Osteoblast (primary cell): ENCODE data around the gene STK35. TPM values are rescaled to one million over a fixed set of nuclear protein-coding genes. Genes with fewer than 3 reads are reported as not detected.

Source experiments
- DNase-seq: peaks from one replicate; pipeline ENCODE4 v3.0.0; 2011; ENCODE audit warnings: low spot score, mixed read lengths; ENCODE audit not compliant: insufficient read length; ENCODE audit errors: missing footprints
- H2AFZ ChIP-seq: 2 replicates; pipeline ENCODE4 v1.6.0; 2011; ENCODE audit warnings: mild to moderate bottlenecking, low read length
- H3K27ac ChIP-seq: 2 replicates; pipeline ENCODE4 v1.5.1; 2011; ENCODE audit warnings: mild to moderate bottlenecking, low read depth, low read length, moderate library complexity
- H3K27me3 ChIP-seq: 2 replicates; pipeline ENCODE4 v1.6.0; 2012; ENCODE audit warnings: mild to moderate bottlenecking, control low read depth, inconsistent platforms, low read length, moderate library complexity; ENCODE audit not compliant: insufficient read depth
- H3K36me3 ChIP-seq: 2 replicates; pipeline ENCODE4 v1.5.1; 2011; ENCODE audit warnings: mild to moderate bottlenecking, low read length, control low read depth, moderate library complexity; ENCODE audit not compliant: insufficient read depth
- H3K4me1 ChIP-seq: 2 replicates; pipeline ENCODE4 v1.5.1; 2011; ENCODE audit warnings: mild to moderate bottlenecking, low read length, control low read depth, moderate library complexity; ENCODE audit not compliant: insufficient read depth
- H3K4me2 ChIP-seq: 2 replicates; pipeline ENCODE4 v1.6.0; 2011; ENCODE audit warnings: mild to moderate bottlenecking, low read length; ENCODE audit not compliant: insufficient read depth
- H3K4me3 ChIP-seq: fragments of 200-600 bp; sonication (generic); 3 replicates; pipeline ENCODE4 v1.5.1; 2012; ENCODE audit warnings: mild to moderate bottlenecking, low read length, inconsistent platforms; ENCODE audit not compliant: insufficient read depth
- H3K79me2 ChIP-seq: 2 replicates; pipeline ENCODE4 v1.6.0; 2012; ENCODE audit warnings: mild to moderate bottlenecking, low read length, control low read depth, inconsistent platforms; ENCODE audit not compliant: insufficient read depth
- H3K9me3 ChIP-seq: 2 replicates; pipeline ENCODE4 v1.5.1; 2011; ENCODE audit warnings: low read depth, low read length, control low read depth
- H4K20me1 ChIP-seq: 2 replicates; pipeline ENCODE4 v1.6.0; 2012; ENCODE audit warnings: mild to moderate bottlenecking, low read length, control low read depth; ENCODE audit not compliant: insufficient read depth
- CTCF ChIP-seq: IDR thresholded peaks from 2 replicates; pipeline ENCODE4 v1.5.1; 2011; ENCODE audit warnings: mild to moderate bottlenecking, low read depth, low read length, moderate library complexity; ENCODE audit errors: extremely low read depth
- total RNA-seq: library from RNA; depleted of rRNA; stranded (reverse); fragments of >200 nt; gene quantifications from 2 replicates; pipeline ENCODE4 v1.2.3, GENCODE V29; 2012

Gene STK35
- total RNA-seq, 1 donor: 21.4 TPM

GRCh38 chr20:2144850-2145249 lies 43.2 kb downstream of the STK35 start:
- Histone ChIP-seq H3K4me1 (peaks cover 8% of the 10 kb centered on the region), H3K4me3 (no peak overlapping the region), H4K20me1 (peaks cover 29% of the 10 kb centered on the region), H2AFZ (no peak overlapping the region), H3K9me3 (no peaks in the 10 kb centered on the region), H3K27ac (no peak overlapping the region), H3K79me2 (peaks cover 39% of the 10 kb centered on the region), H3K27me3 (no peaks in the 10 kb centered on the region), H3K4me2 (no peak overlapping the region), H3K36me3 (peaks cover 16% of the 10 kb centered on the region)
- no peak for DNase-seq
- no peak for TF ChIP-seq CTCF

DNA sequence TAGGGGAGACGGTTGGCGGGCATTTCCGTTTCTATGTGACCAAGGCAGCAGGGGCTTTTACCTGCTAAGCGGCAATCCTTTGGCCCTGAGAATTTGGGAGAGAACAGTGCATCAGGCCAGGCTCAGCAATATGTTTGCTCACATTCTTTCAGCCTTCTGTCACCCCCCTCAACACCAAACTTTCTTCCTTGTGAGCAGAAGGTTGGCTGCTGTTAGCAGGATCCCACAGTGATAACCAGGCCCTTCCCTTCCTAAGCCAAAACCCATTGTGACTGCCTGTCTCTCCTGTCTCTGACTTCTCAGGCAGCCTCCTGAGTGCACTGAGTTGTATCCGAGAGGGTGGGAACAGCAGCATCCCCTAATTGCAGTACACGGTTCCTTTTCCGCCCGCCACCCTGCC lies 43.7 kb downstream of the STK35 start:
- Histone ChIP-seq H3K27ac (no peak overlapping the region), H3K4me3 (no peak overlapping the region), H3K36me3 (peaks cover 16% of the 10 kb centered on the region), H3K4me1 (peaks cover 6% of the 10 kb centered on the region), H3K79me2 (peaks cover 34% of the 10 kb centered on the region), H3K4me2 (no peak overlapping the region), H3K9me3 (no peaks in the 10 kb centered on the region), H3K27me3 (no peaks in the 10 kb centered on the region), H4K20me1 (peaks cover 24% of the 10 kb centered on the region), H2AFZ (no peak overlapping the region)
- TF ChIP-seq CTCF: no peak
- no peak for DNase-seq

GRCh38 chr20:2146080-2146867 lies 44.6 kb downstream of the STK35 start:
- H3K27ac ChIP-seq: no peak overlapping the region
- no peak overlapping the region for H3K4me3 ChIP-seq
- peaks cover 19% of the 10 kb centered on the region for H4K20me1 ChIP-seq
- H2AFZ ChIP-seq: no peak overlapping the region
- H3K4me1 ChIP-seq: no peaks in the 10 kb centered on the region
- no peaks in the 10 kb centered on the region for H3K27me3 ChIP-seq
- no peak for TF ChIP-seq CTCF
- peaks cover 16% of the 10 kb centered on the region for H3K36me3 ChIP-seq
- no peak for DNase-seq
- H3K9me3 ChIP-seq: no peaks in the 10 kb centered on the region
- no peak overlapping the region for H3K4me2 ChIP-seq
- H3K79me2 ChIP-seq: peaks cover 28% of the 10 kb centered on the region

- H3K4me1 ChIP-seq: peaks cover 7% of the 10 kb centered on the region
- H2AFZ ChIP-seq: no peak overlapping the region
- no peaks in the 10 kb centered on the region for H3K27me3 ChIP-seq
- no peak for TF ChIP-seq CTCF
- H3K4me2 ChIP-seq: no peak overlapping the region
- H4K20me1 ChIP-seq: peaks cover 6% of the 10 kb centered on the region
- no peaks in the 10 kb centered on the region for H3K9me3 ChIP-seq
- H3K36me3 ChIP-seq: peaks cover 10% of the 10 kb centered on the region
- DNase-seq: peak; percentile 77
- no peak overlapping the region for H3K27ac ChIP-seq
- no peak overlapping the region for H3K4me3 ChIP-seq
- peaks cover 7% of the 10 kb centered on the region for H3K79me2 ChIP-seq
Measured at GRCh38 chr20:2149507-2149906, 47.9 kb downstream of the STK35 start.
